Measurements from ENCODE around the gene GAP43. TPM values are rescaled to one million over a fixed set of nuclear protein-coding genes. Genes with fewer than 3 reads are reported as not detected.
"Not testable (repeated sequence)": the region's sequence is repeated elsewhere in the genome, so short reads cannot be mapped to it uniquely, and the experiment has no call there.

GAP43 gene
- total RNA-seq, 2 experiments from 2014 or later = not detected

DNA sequence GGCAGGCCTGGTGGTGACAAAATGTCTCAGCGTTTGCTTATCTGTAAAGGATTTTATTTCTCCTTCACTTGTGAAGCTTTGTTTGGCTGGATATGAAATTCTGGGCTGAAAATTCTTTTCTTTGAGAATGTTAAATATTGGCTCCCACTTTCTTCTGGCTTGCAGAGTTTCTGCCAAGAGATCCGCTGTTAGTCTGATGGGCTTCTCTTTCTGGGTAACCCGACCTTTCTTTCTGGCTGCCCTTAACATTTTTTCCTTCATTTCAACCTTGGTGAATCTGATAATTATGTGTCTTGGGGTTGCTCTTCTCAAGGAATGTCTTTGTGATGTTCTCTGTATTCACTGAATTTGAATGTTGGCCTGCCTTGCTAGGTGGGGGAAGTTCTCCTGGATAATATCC is 113.0 kb downstream of the GAP43 start:
- POLR2A ChIA-PET; H3K27me3 Mint-ChIP-seq; H3K4me1 Mint-ChIP-seq; H3K27ac Mint-ChIP-seq; H3K9me3 Mint-ChIP-seq; ATAC-seq (ENCODE audit: low read depth); H3K36me3 Mint-ChIP-seq; H3K4me3 Mint-ChIP-seq; DNase-seq: not testable (repeated sequence)

DNA sequence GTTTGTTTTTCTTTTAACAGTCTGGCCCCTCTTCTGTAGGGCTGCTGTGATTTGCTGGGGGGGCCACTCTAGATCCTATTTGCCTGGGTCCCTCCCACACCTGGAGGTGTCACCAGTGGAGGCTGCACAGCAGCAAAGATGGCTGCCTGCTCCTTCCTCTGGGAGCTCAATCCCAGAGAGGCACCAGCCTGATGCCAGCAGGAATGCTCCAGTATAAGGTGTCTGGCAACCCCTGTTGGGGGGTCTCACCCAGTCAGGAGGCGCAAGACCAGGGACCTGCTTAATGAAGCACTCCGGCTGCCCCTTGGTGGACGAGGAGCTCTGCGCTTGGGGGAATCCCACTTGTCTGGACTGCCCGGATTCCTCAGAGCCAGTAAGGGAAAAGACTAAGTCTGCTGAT is 118.3 kb downstream of the GAP43 start:
- no peak for ATAC-seq (ENCODE audit: low read depth)
- POLR2A ChIA-PET = no interaction called here
- no peaks in the 10 kb centered on the region for H3K4me1 Mint-ChIP-seq
- H3K27ac Mint-ChIP-seq = no peak overlapping the region
- H3K36me3 Mint-ChIP-seq = no peaks in the 10 kb centered on the region
- no peak for DNase-seq
- H3K4me3 Mint-ChIP-seq = no peak overlapping the region
- peaks cover 4% of the 10 kb centered on the region for H3K27me3 Mint-ChIP-seq
- H3K9me3 Mint-ChIP-seq = peaks cover 9% of the 10 kb centered on the region

DNA sequence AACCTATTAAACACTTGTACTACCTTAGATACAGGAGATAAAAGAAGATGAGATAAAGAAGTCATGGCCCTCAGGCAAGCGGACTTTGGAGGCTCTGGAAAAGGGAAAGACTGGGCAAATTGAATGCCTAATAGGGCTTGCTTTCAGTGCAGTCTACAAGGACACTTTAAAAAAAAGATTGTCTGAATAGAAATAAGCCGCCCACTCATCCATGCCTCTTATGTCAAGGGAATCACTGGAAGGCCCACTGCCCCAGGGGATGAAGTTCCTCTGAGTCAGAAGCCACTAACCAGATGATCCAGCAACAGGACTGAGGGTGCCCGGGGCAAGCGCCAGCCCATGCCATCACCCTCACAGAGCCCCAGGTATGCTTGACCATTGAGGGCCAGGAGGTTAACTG is 121.2 kb downstream of the GAP43 start:
- H3K27ac Mint-ChIP-seq; H3K36me3 Mint-ChIP-seq; H3K27me3 Mint-ChIP-seq; H3K9me3 Mint-ChIP-seq; H3K4me1 Mint-ChIP-seq; ATAC-seq (ENCODE audit: low read depth); POLR2A ChIA-PET; DNase-seq; H3K4me3 Mint-ChIP-seq: not testable (repeated sequence)

DNA sequence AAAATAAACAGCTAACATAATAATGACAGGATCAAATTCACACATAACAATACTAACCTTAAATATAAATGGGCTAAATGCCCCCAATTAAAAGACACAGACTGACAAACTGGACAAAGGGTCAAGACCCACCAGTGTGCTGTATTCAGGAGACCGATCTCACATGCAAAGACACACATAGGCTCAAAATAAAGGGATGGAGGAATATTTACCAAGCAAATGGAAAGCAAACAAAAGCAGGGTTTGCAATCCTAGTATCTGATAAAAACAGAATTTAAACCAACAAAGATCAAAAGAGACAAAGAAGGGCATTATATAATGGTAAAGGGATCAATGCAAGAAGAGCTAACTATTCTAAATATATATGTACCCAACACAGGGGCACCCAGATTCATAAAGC is 129.7 kb downstream of the GAP43 start:
- POLR2A ChIA-PET; H3K36me3 Mint-ChIP-seq; DNase-seq; ATAC-seq (ENCODE audit: low read depth); H3K4me3 Mint-ChIP-seq; H3K4me1 Mint-ChIP-seq; H3K9me3 Mint-ChIP-seq; H3K27ac Mint-ChIP-seq: not testable (repeated sequence)
- peaks cover 23% of the 10 kb centered on the region for H3K27me3 Mint-ChIP-seq

DNA sequence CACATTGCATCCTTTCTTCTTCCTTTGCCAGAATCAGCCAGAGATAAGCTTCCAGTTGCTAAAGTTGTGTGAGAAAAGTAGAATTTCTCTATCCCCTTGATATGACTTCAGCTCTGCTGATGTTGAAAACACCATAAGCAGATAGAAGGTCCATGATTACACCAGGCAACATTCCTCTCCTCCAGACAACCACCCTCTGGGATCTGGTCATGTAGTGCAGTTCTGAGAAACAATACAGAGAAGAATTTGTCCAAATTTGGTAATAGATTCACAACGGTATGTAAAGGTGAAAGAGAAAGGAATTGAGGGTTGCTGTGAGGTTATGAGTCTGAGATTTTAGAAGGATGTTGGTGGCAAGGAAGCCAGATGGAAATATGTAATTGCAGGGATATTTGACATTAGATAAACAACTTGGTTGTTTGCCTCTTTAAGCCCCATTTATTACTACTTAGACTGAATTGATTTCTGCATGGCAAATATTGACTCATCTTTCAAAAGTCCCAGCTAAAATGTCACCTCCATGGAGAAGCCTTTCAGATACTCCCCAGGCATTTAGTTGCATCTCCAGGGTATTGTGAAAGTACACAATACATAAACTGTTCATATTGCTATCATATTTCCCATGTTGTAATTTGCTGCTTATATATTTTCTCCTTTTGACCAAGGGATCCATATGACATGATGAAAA is 134.9 kb downstream of the GAP43 start:
- H3K4me3 Mint-ChIP-seq = no peak overlapping the region
- no peak for ATAC-seq (ENCODE audit: low read depth)
- no peak overlapping the region for H3K27ac Mint-ChIP-seq
- peaks cover 21% of the 10 kb centered on the region for H3K27me3 Mint-ChIP-seq
- peaks cover 1% of the 10 kb centered on the region for H3K9me3 Mint-ChIP-seq
- POLR2A ChIA-PET = no interaction called here
- H3K4me1 Mint-ChIP-seq = peaks cover 2% of the 10 kb centered on the region
- no peaks in the 10 kb centered on the region for H3K36me3 Mint-ChIP-seq
- no peak for DNase-seq

DNA sequence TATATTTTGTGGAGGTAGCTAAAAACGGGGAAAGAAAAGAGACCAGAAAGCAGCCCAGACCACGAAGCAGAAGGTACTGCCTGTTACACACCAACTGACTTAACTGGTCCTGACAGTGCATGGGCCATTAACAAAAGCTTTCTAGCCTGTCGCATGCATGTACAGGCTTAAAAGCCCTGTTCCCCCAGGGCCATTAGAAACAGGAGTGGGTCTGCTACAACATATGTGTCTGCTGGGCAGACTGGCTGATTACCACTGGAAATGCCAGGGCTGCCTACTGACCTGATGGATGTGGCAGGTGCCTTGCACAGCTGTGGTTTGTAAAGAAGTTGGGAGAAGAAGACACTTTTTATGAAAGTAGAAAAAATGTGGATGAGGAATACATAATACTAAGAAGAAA is 137.4 kb downstream of the GAP43 start:
- H3K9me3 Mint-ChIP-seq = no peaks in the 10 kb centered on the region
- peaks cover 16% of the 10 kb centered on the region for H3K27me3 Mint-ChIP-seq
- H3K4me1 Mint-ChIP-seq = peaks cover 2% of the 10 kb centered on the region
- DNase-seq (no peak), ATAC-seq (ENCODE audit: low read depth) (no peak)
- no peak overlapping the region for H3K4me3 Mint-ChIP-seq
- no peak overlapping the region for H3K27ac Mint-ChIP-seq
- POLR2A ChIA-PET = interaction anchor here (0.5 kb wide), 1 partner anchor 1075 kb away, joined by 3 read pairs; no protein-coding TSS in a partner anchor
- no peaks in the 10 kb centered on the region for H3K36me3 Mint-ChIP-seq

DNA sequence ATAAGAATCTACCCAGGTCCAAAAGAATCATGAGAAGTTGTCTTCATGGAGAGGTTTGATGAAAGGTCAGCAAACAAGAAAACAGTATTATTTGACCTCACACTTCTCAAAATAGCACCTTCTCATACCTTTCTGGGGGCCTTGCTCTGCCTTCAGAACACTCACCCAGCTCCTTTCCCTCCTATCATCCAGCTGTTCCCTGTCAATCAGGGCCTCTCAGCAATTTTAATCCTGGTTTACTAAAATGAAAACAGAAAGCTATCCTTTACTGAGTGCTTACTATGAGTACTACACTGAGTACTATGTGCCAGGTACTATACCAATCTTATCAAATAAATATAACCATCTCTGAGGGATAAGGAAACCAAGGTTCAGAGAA is 138.6 kb downstream of the GAP43 start:
- no peak overlapping the region for H3K4me3 Mint-ChIP-seq
- no peaks in the 10 kb centered on the region for H3K36me3 Mint-ChIP-seq
- POLR2A ChIA-PET = no interaction called here

DNA sequence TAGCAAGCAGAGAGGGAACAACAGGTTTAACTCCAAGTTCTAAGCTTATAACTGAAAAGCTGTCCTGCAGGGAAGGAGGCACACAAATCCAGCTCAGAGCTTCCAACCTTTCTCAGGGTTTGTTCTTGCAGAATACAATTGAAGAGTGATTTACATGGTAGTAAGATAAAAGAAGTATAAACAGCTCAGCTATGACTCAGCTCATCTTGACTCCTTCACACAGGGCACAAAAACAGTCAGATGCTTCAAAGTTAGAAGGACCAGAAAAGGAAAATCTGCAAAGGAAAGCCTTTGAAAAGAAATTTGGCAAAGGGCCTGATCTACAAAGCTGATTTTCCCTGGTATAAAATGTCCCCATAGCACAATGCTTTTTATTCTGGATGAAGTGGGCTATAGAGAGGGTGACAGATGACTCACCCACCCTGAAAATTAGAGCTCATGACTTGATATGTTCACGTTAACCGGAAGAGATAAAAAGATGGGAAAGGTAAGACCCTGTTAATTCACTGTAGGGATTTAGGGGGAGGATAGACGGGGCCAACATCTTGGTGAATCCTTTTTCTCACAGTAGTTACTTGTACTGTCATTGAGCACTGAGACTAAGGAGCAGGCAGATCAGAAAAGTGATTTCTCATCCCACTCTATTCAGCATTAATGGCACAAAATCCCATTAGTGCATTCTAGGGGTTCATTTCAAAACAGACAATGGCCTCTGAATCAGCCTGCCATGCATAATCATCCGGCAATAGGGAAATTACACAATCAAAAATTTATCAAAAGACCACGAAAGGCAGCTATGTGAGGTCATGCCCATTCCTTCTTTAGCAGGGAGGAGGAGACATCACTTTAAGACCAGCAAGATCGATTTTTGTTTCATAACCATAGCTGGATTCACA is 143.5 kb downstream of the GAP43 start:
- POLR2A ChIA-PET = no interaction called here

More for the DNA sequence above, 138.6 kb downstream of the GAP43 start:
- H3K27ac Mint-ChIP-seq = no peak overlapping the region
- H3K27me3 Mint-ChIP-seq = peaks cover 14% of the 10 kb centered on the region
- ATAC-seq (ENCODE audit: low read depth) (no peak), DNase-seq (no peak)
- H3K4me1 Mint-ChIP-seq = peaks cover 2% of the 10 kb centered on the region
- H3K9me3 Mint-ChIP-seq = no peaks in the 10 kb centered on the region

DNA sequence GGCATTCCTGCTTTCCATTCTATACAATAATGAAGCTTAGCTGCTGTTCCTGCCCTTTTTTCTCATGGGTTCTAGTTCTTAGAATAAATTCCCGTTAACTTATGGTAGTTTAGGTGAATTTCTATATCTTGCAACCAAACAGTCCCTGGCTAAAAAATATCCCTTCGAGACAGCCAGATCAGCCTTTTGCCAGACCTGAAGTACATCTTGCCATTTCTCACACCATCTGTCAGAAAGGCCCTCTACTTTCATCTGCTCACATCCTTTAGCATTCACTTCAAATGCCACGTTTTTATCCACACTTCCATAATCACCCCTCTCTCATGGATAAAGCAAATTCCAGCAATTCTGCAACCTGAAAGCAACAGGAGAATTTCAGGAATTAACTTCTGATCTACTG is 145.4 kb downstream of the GAP43 start:
- POLR2A ChIA-PET = no interaction called here
- H3K4me3 Mint-ChIP-seq = no peak overlapping the region

More for the DNA sequence above, 143.5 kb downstream of the GAP43 start:
- Mint-ChIP-seq H3K4me1 (no peaks in the 10 kb centered on the region), H3K36me3 (no peaks in the 10 kb centered on the region), H3K27ac (no peak overlapping the region), H3K4me3 (no peak overlapping the region), H3K9me3 (no peaks in the 10 kb centered on the region), H3K27me3 (peaks cover 7% of the 10 kb centered on the region)
- DNase-seq (no peak), ATAC-seq (ENCODE audit: low read depth) (no peak)

More for the DNA sequence above, 145.4 kb downstream of the GAP43 start:
- Mint-ChIP-seq H3K27ac (no peak overlapping the region), H3K36me3 (no peaks in the 10 kb centered on the region), H3K27me3 (peaks cover 3% of the 10 kb centered on the region), H3K4me1 (no peaks in the 10 kb centered on the region), H3K9me3 (no peaks in the 10 kb centered on the region)
- no peak for ATAC-seq (ENCODE audit: low read depth)
- no peak for DNase-seq

Data from activated naive CD8-positive, alpha-beta T cell treated with anti-CD3 and anti-CD28 coated beads, Interleukin-2, amount 10 ng/mL, durations not matched to agents 7 days and 5 days (primary cell).